Stimulated activated naive CD8-positive, alpha-beta T cell treated with anti-CD3 and anti-CD28 coated beads, Interleukin-15, Interleukin-2, amounts not matched to agents 100 ng/mL and 50 ng/mL, for 24 hours (primary cell): ENCODE measurements around the gene PPM1E.
"Not testable (repeated sequence)": the region's sequence is repeated elsewhere in the genome, so short reads cannot be mapped to it uniquely, and the experiment has no call there.

ENCODE experiments used
- H3K27ac Mint-ChIP-seq: one replicate; pipeline ENCODE4 v1.8.0; 2021; ENCODE audit warnings: mild to moderate bottlenecking, mixed read lengths
- H3K27me3 Mint-ChIP-seq: one replicate; pipeline ENCODE4 v1.8.0; 2021; ENCODE audit warnings: mixed read lengths
- H3K36me3 Mint-ChIP-seq: one replicate; pipeline ENCODE4 v1.8.0; 2021; ENCODE audit warnings: low read depth, mixed read lengths
- H3K4me1 Mint-ChIP-seq: one replicate; pipeline ENCODE4 v1.8.0; 2021; ENCODE audit warnings: low read depth, mixed read lengths
- H3K4me3 Mint-ChIP-seq: one replicate; pipeline ENCODE4 v1.8.0; 2021; ENCODE audit warnings: mild to moderate bottlenecking, mixed read lengths
- H3K9me3 Mint-ChIP-seq: one replicate; pipeline ENCODE4 v1.8.0; 2021; ENCODE audit warnings: mixed read lengths

Gene PPM1E

DNA sequence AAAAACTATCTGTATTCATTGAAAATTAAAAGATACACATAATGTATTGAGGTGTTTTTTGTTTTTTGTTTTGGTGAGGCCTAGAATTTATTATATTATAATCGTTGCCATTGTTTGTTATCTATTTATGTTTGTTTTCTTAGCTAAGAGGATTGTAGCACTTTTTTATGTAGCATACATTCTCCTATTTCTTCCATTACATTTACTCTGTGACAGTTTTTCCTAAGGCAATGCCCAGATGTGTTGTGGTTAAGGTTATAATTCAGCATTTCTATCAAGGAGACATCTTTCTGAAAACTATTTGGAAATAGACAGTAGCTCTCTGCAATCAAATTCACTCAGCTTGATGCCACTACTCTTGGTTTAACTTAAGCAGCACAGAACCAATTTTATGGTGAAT, 161.6 kb downstream of the PPM1E start:
- H3K27me3 Mint-ChIP-seq: peaks cover 15% of the 10 kb centered on the region
- peaks cover 2% of the 10 kb centered on the region for H3K9me3 Mint-ChIP-seq
- H3K4me3 Mint-ChIP-seq: no peak overlapping the region
- H3K36me3 Mint-ChIP-seq: no peaks in the 10 kb centered on the region
- H3K27ac Mint-ChIP-seq: no peak overlapping the region
- peaks cover 11% of the 10 kb centered on the region for H3K4me1 Mint-ChIP-seq

DNA sequence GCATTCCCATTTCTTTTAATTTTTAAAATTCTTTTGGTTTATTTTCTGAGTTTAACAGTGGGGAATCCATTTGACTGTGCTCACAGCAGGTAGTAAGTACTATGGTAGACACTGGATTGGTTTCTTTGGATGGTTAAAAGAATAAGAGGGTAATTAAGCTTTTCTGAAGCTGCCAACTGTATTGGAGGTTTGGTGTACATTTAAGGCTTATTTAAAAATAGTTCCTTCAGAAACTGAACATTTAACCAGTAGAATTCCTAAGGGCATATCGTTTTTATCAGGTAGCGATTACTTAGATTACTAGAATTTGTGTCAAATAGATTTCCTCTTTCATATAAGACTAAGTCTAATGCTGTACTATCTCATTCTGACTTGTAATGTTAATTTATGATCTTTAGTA, 162.4 kb downstream of the PPM1E start:
- H3K27ac Mint-ChIP-seq: no peak overlapping the region

DNA sequence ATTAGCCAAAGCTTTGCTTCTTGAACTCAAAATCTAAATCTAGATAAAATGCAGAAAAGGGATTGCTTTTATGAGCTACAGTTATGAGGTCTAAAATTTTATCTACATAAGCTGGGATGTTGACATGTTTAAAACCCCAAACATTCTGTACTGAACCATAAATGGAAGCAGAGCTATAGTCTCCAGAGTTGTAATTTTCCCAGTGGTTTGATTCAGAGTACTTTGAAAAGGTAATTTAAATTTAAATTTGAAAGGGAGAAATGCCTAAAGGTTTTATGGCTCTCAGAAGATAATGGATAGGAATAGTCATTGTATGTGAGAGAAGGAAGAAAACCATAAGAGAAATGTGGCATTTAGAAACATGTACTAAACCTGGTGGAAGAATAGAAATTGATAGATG, 163.2 kb downstream of the PPM1E start:
- H3K4me1 Mint-ChIP-seq: peaks cover 11% of the 10 kb centered on the region
- H3K4me3 Mint-ChIP-seq: no peak overlapping the region
- no peaks in the 10 kb centered on the region for H3K9me3 Mint-ChIP-seq
- H3K27ac Mint-ChIP-seq: no peak overlapping the region
- peaks cover 15% of the 10 kb centered on the region for H3K27me3 Mint-ChIP-seq
- H3K36me3 Mint-ChIP-seq: no peaks in the 10 kb centered on the region

More for the DNA sequence above, 162.4 kb downstream of the PPM1E start:
- Mint-ChIP-seq H3K4me3 (no peak overlapping the region), H3K36me3 (no peaks in the 10 kb centered on the region), H3K27me3 (peaks cover 15% of the 10 kb centered on the region), H3K4me1 (peaks cover 11% of the 10 kb centered on the region), H3K9me3 (no peaks in the 10 kb centered on the region)

DNA sequence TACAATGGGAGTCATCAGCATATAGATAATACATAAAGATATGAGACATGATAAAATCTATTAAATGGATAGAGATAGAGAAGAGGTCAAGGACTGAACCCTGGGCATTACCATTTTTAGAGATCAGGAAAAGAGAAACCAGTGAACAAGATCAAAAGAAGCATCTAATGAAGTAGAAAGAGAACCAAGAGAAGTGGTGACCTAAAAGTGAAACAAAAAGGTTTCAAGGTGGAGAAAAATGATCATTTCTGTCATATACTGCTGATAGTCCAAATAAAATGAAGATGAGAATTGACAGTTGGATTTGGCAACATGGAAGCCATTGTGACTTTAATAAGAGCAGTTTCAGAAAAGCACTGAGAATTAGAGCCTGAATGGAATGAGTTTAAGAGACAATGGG, 165.1 kb downstream of the PPM1E start:
- H3K4me1 Mint-ChIP-seq: peaks cover 11% of the 10 kb centered on the region

DNA sequence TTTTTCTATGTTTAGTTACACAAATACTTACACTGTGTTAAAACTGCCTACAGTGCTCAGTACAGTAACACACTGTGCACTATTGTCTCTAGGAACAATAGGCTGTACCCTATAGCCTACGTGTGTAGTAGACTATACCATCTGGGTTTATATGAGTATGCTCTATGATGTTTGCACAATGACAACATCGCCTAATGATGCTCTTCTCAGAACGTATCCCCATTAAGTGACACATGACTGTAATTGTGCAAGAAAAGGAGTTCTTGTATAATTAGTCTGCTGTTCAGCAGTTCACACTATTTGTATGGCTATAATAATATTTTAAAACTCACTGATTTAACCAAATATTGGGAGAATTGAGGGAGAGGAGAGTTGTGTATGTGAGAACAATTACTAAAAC, 177.3 kb downstream of the PPM1E start:
- no peaks in the 10 kb centered on the region for H3K27me3 Mint-ChIP-seq
- no peaks in the 10 kb centered on the region for H3K9me3 Mint-ChIP-seq
- no peak overlapping the region for H3K4me3 Mint-ChIP-seq
- no peaks in the 10 kb centered on the region for H3K36me3 Mint-ChIP-seq
- no peaks in the 10 kb centered on the region for H3K4me1 Mint-ChIP-seq
- no peak overlapping the region for H3K27ac Mint-ChIP-seq

More for the DNA sequence above, 165.1 kb downstream of the PPM1E start:
- Mint-ChIP-seq H3K4me3 (no peak overlapping the region), H3K27me3 (peaks cover 11% of the 10 kb centered on the region), H3K36me3 (no peaks in the 10 kb centered on the region), H3K9me3 (no peaks in the 10 kb centered on the region), H3K27ac (no peak overlapping the region)

DNA sequence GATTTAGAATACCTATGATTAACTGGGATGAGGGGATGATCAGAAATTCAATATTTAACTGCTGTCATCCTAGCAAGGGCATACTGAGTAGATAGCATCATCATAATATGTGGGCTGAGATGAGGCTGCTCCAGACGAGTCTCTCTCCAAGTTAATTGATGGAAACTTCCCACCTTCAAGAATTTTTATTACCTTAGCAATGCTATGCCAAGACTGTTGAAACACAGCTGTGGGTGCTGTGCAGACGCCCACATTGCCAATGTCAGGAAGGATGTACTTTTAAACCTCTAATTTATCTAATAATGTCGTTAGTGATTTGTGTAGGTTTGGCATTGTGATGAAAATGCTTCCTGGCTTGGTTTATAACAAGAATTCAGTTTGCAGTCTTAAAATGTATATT, 180.6 kb downstream of the PPM1E start:
- no peaks in the 10 kb centered on the region for H3K4me1 Mint-ChIP-seq
- no peaks in the 10 kb centered on the region for H3K36me3 Mint-ChIP-seq
- no peaks in the 10 kb centered on the region for H3K9me3 Mint-ChIP-seq
- no peak overlapping the region for H3K4me3 Mint-ChIP-seq
- no peak overlapping the region for H3K27ac Mint-ChIP-seq
- peaks cover 4% of the 10 kb centered on the region for H3K27me3 Mint-ChIP-seq

DNA sequence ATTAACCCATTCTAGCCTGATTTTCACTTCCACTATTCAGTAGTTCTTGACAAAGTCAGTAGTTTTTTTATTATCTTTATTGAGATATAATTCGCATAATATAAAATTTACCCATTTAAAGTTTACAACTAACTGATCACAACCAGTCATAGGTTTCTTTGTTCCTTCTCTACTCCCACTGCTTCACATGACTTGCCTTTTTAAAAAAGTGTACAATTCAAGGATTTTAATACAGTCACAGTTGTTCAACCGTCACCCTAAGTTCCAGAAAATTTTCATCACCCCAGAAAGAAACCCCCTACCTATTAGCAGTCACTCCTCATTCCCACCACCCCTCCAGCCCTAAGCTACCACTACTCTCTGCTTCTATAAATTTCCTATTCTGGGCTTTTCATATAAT, 188.5 kb downstream of the PPM1E start:
- Mint-ChIP-seq H3K36me3 (peaks cover 12% of the 10 kb centered on the region), H3K27ac (no peak overlapping the region), H3K4me3 (no peak overlapping the region)

DNA sequence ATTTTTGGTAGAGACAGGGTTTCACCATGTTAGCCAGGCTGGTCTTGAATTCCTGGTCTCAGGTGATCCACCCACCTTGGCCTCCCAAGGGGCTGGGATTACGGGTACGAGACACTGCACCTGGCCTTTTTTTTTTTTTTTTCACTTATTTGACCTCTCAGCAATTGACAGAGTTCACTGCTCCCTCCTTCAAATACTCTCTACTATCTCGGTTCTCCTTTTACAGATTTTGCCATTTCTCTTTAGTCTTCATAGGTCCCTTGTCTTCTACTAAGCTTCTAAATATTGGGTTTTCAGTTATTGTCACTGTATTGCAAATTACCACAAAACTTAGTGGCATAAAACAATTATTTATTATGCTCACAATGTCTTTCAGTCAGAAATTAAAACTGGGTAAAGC, 191.8 kb downstream of the PPM1E start:
- Mint-ChIP-seq H3K27ac (no peak overlapping the region), H3K4me1 (no peaks in the 10 kb centered on the region), H3K9me3 (peaks cover 36% of the 10 kb centered on the region), H3K27me3 (peaks cover 19% of the 10 kb centered on the region), H3K36me3 (peaks cover 18% of the 10 kb centered on the region), H3K4me3 (no peak overlapping the region)

More for the DNA sequence above, 188.5 kb downstream of the PPM1E start:
- Mint-ChIP-seq H3K4me1 (no peaks in the 10 kb centered on the region), H3K27me3 (peaks cover 17% of the 10 kb centered on the region), H3K9me3 (peaks cover 17% of the 10 kb centered on the region)

DNA sequence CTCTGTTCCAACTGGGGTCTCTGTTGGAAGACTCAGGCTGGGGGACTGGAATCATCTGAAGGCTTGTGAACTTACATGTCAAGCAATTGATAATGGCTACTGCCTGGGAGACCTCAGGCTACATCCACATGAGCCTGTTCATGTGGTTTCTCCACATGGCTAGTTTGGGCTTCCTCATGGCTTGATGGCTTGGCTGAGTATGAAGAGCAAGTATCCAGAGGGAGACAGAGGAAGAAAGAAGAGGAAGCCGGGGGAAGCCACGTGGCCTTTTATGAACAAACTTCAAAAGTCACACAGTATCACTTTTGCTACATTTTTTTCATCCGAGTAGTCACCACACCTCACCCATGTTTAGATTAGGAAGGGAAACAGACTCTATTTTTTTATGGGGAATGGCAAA, 192.2 kb downstream of the PPM1E start:
- Mint-ChIP-seq H3K36me3 (peaks cover 18% of the 10 kb centered on the region), H3K4me3 (no peak overlapping the region)

DNA sequence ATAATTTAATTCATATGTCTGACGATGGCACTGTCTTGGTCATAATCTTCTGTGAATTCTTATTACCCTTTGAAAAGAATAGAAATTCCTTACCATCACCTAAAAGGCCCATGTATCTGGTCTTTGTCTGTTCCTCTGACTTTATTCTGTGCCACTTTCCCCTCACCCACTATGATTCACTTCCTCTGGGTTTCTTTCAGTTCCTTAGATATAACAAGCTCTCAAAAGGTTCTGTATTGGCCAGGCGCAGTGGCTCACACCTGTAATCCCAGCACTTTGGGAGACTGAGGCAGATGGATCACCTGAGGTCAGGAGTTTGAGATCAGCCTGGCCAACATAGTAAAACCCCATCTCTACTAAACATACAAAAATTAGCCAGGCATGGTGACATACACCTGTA, 198.7 kb downstream of the PPM1E start:
- not testable (repeated sequence) for H3K27me3 Mint-ChIP-seq, H3K36me3 Mint-ChIP-seq, H3K4me1 Mint-ChIP-seq, H3K27ac Mint-ChIP-seq, H3K4me3 Mint-ChIP-seq
- H3K9me3 Mint-ChIP-seq: peaks cover 18% of the 10 kb centered on the region

More for the DNA sequence above, 192.2 kb downstream of the PPM1E start:
- no peak overlapping the region for H3K27ac Mint-ChIP-seq
- H3K9me3 Mint-ChIP-seq: peaks cover 36% of the 10 kb centered on the region
- H3K27me3 Mint-ChIP-seq: peaks cover 19% of the 10 kb centered on the region
- H3K4me1 Mint-ChIP-seq: no peaks in the 10 kb centered on the region

DNA sequence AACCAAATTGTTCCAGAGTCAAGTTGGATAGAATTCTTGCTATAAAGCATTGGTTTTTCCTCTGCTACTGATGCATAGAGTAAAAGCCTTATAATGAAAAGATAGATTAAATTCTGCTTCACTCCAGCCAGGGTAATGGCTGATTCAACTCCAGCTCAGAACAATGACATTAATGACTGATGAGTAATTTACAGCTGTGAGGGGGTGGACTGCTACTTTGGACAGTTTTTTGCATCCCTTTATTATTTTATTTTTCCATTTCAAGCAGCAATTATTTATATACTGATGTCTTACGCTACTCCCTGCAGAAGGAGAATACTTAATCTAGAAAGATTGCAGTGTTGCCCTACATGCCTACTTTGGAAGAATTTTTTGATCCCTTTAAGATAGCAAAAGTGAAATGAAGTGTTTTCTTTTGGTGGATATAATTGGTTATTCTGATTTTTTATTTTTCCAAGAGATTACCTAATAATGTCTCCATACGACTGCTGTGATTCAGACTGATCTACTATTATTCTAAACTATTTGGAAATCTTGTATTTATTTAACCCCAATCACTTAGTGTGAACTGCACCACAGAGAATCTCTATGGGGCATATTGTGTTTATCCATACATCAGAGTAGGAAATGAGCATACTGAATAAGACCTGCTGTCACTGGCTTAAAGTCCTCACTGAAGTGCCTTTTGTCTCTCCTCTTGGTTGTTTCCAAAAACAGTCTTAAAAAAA, 201.5 kb downstream of the PPM1E start:
- Mint-ChIP-seq H3K27me3 (no peaks in the 10 kb centered on the region), H3K27ac (no peak overlapping the region), H3K36me3 (no peaks in the 10 kb centered on the region), H3K4me3 (no peak overlapping the region), H3K4me1 (peaks cover 6% of the 10 kb centered on the region), H3K9me3 (no peaks in the 10 kb centered on the region)

DNA sequence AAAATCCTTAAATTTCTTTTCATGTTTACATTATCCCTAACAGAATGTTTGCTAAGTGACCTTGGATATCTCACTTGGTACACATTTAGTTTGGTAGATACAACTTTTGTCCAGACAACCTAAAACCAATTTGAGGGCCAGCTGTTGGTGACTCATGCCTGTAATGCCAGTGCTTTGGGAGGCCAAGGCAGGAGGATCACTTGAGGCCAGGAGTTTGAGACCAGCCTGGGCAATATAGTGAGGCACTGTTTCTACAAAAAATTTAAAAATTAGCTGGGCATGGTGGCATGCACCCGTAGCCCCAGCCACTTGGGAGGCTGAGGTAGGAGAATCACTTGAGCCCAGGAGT, 202.0 kb downstream of the PPM1E start:
- H3K27ac Mint-ChIP-seq, H3K9me3 Mint-ChIP-seq, H3K4me1 Mint-ChIP-seq, H3K36me3 Mint-ChIP-seq, H3K4me3 Mint-ChIP-seq, H3K27me3 Mint-ChIP-seq: not testable (repeated sequence)

DNA sequence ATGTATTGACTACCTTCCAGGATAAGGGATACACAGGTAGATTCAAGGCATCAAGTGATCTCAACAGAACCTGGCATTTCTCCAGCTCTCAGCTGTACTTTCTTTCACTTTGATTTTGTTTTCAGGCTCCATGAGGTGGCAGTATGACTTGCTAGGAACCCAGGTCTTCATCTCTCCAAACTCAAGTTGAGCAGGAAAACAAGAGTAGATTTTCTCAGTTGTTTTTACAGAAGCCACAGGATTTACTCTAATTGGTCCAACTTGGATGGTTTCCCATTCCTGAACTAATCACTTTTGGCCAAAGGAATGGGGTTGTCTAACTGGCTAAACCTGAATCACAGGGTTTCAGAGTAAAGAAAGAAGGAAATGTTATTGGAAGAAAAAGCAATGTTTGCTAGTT, 204.4 kb downstream of the PPM1E start:
- Mint-ChIP-seq H3K27ac (no peak overlapping the region), H3K4me3 (no peak overlapping the region), H3K9me3 (no peaks in the 10 kb centered on the region), H3K27me3 (no peaks in the 10 kb centered on the region), H3K36me3 (no peaks in the 10 kb centered on the region), H3K4me1 (no peaks in the 10 kb centered on the region)

DNA sequence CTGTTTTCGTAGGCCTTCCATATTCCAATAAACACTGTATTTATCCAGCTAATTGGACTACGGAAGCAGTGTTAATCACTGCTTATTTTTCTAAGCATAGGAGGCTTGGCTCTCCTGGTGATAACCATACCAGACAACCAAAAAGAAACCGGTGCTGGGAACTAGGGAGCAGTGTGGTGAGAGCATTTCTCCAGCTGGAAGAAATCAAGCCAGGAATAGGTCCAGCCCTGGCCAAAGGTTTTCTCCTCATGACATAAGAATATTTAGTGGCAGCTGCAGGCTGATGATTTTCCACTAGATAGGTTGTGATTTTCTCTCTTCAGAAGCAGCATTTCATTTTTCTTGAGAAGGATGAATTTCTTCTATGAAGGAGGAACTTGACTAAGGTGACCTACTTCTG, 209.6 kb downstream of the PPM1E start:
- Mint-ChIP-seq H3K4me1 (peaks cover 3% of the 10 kb centered on the region), H3K4me3 (no peak overlapping the region), H3K9me3 (no peaks in the 10 kb centered on the region), H3K27ac (no peak overlapping the region), H3K36me3 (no peaks in the 10 kb centered on the region), H3K27me3 (no peaks in the 10 kb centered on the region)

DNA sequence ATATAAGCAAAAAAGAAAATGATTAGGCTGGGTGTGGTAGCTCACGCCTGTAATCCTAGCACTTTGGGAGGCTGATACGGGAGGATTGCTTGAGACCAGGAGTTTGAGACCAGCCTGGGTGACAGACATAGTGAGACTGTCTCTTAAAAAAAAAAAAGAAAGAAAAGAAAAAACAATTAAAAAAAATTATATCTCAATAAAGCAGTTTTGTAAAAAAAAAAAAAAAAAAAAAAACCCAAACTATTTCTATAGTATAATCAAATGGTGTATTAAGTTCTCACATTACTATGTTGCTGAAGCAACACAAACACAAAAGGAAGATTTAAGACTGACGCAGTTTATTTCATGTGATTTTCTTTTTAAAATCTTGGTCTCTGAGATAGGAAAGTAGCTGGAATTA, 210.6 kb downstream of the PPM1E start:
- Mint-ChIP-seq H3K4me3 (no peak overlapping the region), H3K27me3 (no peaks in the 10 kb centered on the region), H3K27ac (no peak overlapping the region), H3K4me1 (peaks cover 3% of the 10 kb centered on the region), H3K9me3 (no peaks in the 10 kb centered on the region), H3K36me3 (no peaks in the 10 kb centered on the region)

DNA sequence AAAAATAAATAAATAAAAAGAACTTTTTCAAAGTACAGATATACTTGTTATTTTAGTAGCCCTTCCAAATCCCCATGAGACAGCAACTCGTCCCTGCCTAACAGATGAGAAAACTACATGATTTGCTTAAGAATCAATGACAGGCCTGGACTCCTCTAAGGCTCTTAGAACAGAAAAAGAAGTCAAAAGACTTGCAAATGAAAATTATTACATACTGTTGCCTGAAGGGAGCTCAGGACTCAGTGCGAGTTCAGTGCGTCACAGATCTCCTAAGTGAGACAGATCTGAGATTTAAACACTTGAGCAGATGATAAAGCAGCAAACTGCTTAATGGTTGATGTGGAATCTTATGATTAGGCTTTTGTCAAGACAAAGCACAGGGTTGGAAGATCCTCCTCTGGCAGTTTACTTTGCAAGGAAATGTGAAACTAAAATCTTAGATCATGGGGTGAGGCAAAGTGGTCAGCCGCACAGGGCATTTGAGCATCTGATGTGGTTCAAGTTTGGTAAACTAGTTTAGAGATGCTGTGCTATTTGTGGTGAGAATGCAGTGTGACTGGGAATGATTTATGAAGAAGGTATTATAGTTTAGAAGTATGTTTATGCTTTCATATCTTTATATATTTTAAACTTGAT, 212.9 kb downstream of the PPM1E start:
- Mint-ChIP-seq H3K27ac (no peak overlapping the region), H3K4me1 (peaks cover 3% of the 10 kb centered on the region), H3K36me3 (no peaks in the 10 kb centered on the region), H3K4me3 (no peak overlapping the region), H3K9me3 (no peaks in the 10 kb centered on the region), H3K27me3 (no peaks in the 10 kb centered on the region)
